Endodermal cell (in vitro differentiated cells): ENCODE data around the gene ASTL. TPM values are rescaled to one million over a fixed set of nuclear protein-coding genes. Genes with fewer than 3 reads are reported as not detected.

Experiments used
- DNase-seq: peaks from one replicate; pipeline ENCODE4 v3.0.0-alpha.2; 2017
- H3K27ac ChIP-seq: 2 replicates; pipeline ENCODE4 v1.5.1; 2013; ENCODE audit warnings: mild to moderate bottlenecking, low read depth, low read length, moderate library complexity
- H3K27me3 ChIP-seq: 2 replicates; pipeline ENCODE4 v1.6.1; 2013; ENCODE audit warnings: mild to moderate bottlenecking, low read length, moderate library complexity; ENCODE audit not compliant: insufficient read depth, control insufficient read depth, poor library complexity, severe bottlenecking
- H3K36me3 ChIP-seq: 2 replicates; pipeline ENCODE4 v1.7.0; 2013; ENCODE audit warnings: mild to moderate bottlenecking, low read length, moderate library complexity; ENCODE audit not compliant: control insufficient read depth, insufficient read depth
- H3K4me1 ChIP-seq: one replicate; pipeline ENCODE4 v1.7.0; 2013; ENCODE audit warnings: low read length; ENCODE audit not compliant: control insufficient read depth, insufficient read depth
- H3K4me3 ChIP-seq: 2 replicates; pipeline ENCODE4 v1.5.1; 2013; ENCODE audit warnings: mild to moderate bottlenecking, low read length, moderate library complexity
- H3K9ac ChIP-seq: 2 replicates; pipeline ENCODE4 v1.6.1; 2013; ENCODE audit warnings: mild to moderate bottlenecking, low read length, moderate library complexity; ENCODE audit not compliant: poor library complexity, severe bottlenecking; ENCODE audit errors: extremely low read depth
- H3K9me3 ChIP-seq: 2 replicates; pipeline ENCODE4 v1.6.1; 2013; ENCODE audit warnings: mild to moderate bottlenecking, low read length, moderate library complexity; ENCODE audit not compliant: control insufficient read depth
- H3K27ac Mint-ChIP-seq: 2 replicates; pipeline ENCODE4 v1.8.0; 2020; ENCODE audit warnings: mixed read lengths
- H3K27me3 Mint-ChIP-seq: 2 replicates; pipeline ENCODE4 v1.8.0; 2021; ENCODE audit warnings: mild to moderate bottlenecking, mixed read lengths; ENCODE audit not compliant: insufficient read depth
- H3K36me3 Mint-ChIP-seq: 2 replicates; pipeline ENCODE4 v1.8.0; 2020; ENCODE audit warnings: low read depth, mixed read lengths
- H3K4me1 Mint-ChIP-seq: 2 replicates; pipeline ENCODE4 v1.8.0; 2020; ENCODE audit warnings: mixed read lengths
- H3K4me3 Mint-ChIP-seq: 2 replicates; pipeline ENCODE4 v1.8.0; 2020; ENCODE audit warnings: mild to moderate bottlenecking, moderate library complexity, mixed read lengths
- H3K9me3 Mint-ChIP-seq: 2 replicates; pipeline ENCODE4 v1.8.0; 2020; ENCODE audit warnings: mild to moderate bottlenecking, mixed read lengths
- WGBS, 2 experiments: methylation state at CpG; one replicate each; pipeline versions ENCODE4 v1.1.5 to v1.1.7; 2013; ENCODE audit warnings: missing lambda C conversion rate in 2 of 2, mixed read lengths in 1 of 2; ENCODE audit not compliant: insufficient coverage in 1 of 2, insufficient read length in 1 of 2; 5-methylcytosine and 5-hydroxymethylcytosine counted together
- total RNA-seq, 2 donors: library from RNA; stranded (reverse); fragmentation: NEBNext Ultra II Directional in 1 of 2; extraction: Animal tissue kit (Norgen Biotek cat#: 25700) in 1 of 2; gene quantifications; 2 replicates in 1 of 2; 3 replicates in 1 of 2; pipeline ENCODE4 v1.2.1, GENCODE V29; 2021
- TF ChIP-seq, protein P1 (sequence below): fragments of 200-600 bp; sonication (generic); conservative IDR thresholded peaks from 2 replicates; pipeline ENCODE4 v1.5.0; 2021; ENCODE audit warnings: antibody characterized with exemption, mild to moderate bottlenecking

ASTL gene
- total RNA-seq, 2 donors from 2014 or later = not detected

DNA sequence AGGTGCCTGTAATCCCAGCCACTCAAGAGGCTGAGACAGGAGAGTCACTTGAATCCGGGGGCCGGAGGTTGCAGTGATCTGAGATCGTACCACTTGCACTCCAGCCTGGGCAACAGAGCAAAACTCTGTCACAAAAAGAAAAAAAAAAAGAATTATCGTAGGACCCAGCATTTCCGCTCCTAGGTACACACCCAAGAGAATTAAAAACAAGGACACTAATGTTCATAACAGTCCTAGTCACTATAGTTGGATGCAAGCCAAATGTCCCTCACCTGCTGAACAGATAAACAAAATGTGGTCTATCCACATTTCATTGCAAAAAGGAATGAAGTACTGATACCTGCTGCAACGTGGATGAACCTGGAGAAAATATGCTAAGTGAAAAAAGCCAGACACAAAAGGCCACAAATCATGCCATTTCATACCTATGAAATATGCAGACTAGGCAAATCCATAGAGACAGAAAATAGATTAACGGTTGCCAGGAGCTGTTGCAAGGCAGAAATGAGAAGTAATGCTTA is 43.1 kb downstream of the ASTL start:
- no peak overlapping the region for H3K27ac Mint-ChIP-seq
- H3K36me3 ChIP-seq = no peaks in the 10 kb centered on the region
- no peak overlapping the region for H3K4me3 ChIP-seq
- H3K4me3 Mint-ChIP-seq = no peak overlapping the region
- H3K4me1 ChIP-seq = no peaks in the 10 kb centered on the region
- peaks cover 4% of the 10 kb centered on the region for H3K27me3 Mint-ChIP-seq
- no peak overlapping the region for H3K9ac ChIP-seq
- no peak for DNase-seq
- no peak overlapping the region for H3K27ac ChIP-seq
- H3K27me3 ChIP-seq = no peaks in the 10 kb centered on the region
- TF ChIP-seq, protein P1, sequence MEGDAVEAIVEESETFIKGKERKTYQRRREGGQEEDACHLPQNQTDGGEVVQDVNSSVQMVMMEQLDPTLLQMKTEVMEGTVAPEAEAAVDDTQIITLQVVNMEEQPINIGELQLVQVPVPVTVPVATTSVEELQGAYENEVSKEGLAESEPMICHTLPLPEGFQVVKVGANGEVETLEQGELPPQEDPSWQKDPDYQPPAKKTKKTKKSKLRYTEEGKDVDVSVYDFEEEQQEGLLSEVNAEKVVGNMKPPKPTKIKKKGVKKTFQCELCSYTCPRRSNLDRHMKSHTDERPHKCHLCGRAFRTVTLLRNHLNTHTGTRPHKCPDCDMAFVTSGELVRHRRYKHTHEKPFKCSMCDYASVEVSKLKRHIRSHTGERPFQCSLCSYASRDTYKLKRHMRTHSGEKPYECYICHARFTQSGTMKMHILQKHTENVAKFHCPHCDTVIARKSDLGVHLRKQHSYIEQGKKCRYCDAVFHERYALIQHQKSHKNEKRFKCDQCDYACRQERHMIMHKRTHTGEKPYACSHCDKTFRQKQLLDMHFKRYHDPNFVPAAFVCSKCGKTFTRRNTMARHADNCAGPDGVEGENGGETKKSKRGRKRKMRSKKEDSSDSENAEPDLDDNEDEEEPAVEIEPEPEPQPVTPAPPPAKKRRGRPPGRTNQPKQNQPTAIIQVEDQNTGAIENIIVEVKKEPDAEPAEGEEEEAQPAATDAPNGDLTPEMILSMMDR = no peak
- WGBS, 2 experiments = 93 to 100% methylated on average over 6 to 7 of the region's 7 CpGs
- no peaks in the 10 kb centered on the region for H3K36me3 Mint-ChIP-seq
- H3K9me3 ChIP-seq = no peaks in the 10 kb centered on the region
- no peaks in the 10 kb centered on the region for H3K9me3 Mint-ChIP-seq
- H3K4me1 Mint-ChIP-seq = no peaks in the 10 kb centered on the region

DNA sequence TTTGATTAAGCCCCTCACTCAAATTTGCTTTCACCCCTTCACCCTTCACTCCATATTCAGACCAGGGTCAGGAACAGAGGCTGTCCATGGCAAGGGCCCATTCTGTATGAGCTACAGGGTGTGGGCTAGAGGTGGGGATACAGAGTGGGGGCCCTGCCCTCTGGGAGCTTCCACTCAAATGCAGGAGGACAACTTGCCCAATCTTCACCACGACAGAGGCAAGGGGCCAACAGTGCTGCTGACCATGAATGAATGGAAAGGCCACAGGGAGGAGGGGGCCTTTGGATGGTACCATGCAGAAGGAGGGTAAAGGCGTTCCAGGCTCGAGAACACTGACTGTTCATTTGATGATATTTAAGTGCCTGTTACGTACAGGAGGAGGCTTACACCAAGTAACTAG is 44.8 kb downstream of the ASTL start:
- H3K27ac Mint-ChIP-seq = no peak overlapping the region
- H3K4me3 ChIP-seq = no peak overlapping the region
- TF ChIP-seq, protein P1 = no peak
- no peak overlapping the region for H3K9ac ChIP-seq
- no peaks in the 10 kb centered on the region for H3K36me3 Mint-ChIP-seq
- DNase-seq = no peak
- no peaks in the 10 kb centered on the region for H3K4me1 ChIP-seq
- H3K36me3 ChIP-seq = no peaks in the 10 kb centered on the region
- 93 to 97% methylated on average over 4 of the region's 4 CpGs for WGBS, 2 experiments
- peaks cover 4% of the 10 kb centered on the region for H3K27me3 Mint-ChIP-seq
- no peak overlapping the region for H3K27ac ChIP-seq
- H3K9me3 Mint-ChIP-seq = no peaks in the 10 kb centered on the region
- H3K4me1 Mint-ChIP-seq = no peaks in the 10 kb centered on the region
- no peaks in the 10 kb centered on the region for H3K9me3 ChIP-seq
- no peaks in the 10 kb centered on the region for H3K27me3 ChIP-seq
- H3K4me3 Mint-ChIP-seq = no peak overlapping the region

DNA sequence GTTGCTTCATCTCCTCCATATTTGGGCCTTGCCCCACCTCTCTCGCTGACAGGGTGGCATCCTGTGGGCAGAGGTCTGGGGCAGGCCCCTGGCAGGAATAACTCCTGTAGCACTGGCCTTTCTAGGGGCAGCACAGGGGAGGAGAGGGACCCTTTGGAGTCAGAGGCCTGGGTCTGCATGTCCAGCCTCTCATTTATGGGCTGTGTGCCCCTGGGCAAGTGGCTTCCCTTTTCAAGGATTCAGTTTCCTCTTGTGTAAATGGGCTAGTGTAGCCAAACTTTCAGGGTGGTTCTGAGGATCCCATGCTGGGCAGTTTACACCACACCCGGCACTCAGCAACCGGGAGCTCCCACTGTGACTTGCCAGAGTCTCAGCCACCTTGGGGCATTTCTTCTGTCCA is 45.4 kb downstream of the ASTL start:
- no peak for DNase-seq
- Mint-ChIP-seq H3K4me3 (no peak overlapping the region), H3K9me3 (no peaks in the 10 kb centered on the region), H3K27me3 (peaks cover 4% of the 10 kb centered on the region), H3K27ac (no peak overlapping the region), H3K36me3 (no peaks in the 10 kb centered on the region), H3K4me1 (no peaks in the 10 kb centered on the region)
- Histone ChIP-seq H3K4me3 (no peak overlapping the region), H3K27ac (no peak overlapping the region), H3K4me1 (no peaks in the 10 kb centered on the region), H3K9ac (no peak overlapping the region), H3K27me3 (no peaks in the 10 kb centered on the region), H3K36me3 (no peaks in the 10 kb centered on the region), H3K9me3 (no peaks in the 10 kb centered on the region)
- TF ChIP-seq, protein P1 = no peak
- WGBS, 2 experiments = 93 to 100% methylated on average over 3 of the region's 3 CpGs
